B cell (primary cell): ENCODE measurements around the gene OSR1. TPM values are rescaled to one million over a fixed set of nuclear protein-coding genes. Genes with fewer than 3 reads are reported as not detected.

Experiments used
- ATAC-seq: fragments of 200-7000 bp; cut with Tn5 transposase; one replicate; pipeline ENCODE4 v1.10.0; 2021; ENCODE audit warnings: low read depth, mild to moderate bottlenecking, moderate number of reproducible peaks, moderate library complexity
- CTCF ChIA-PET: fragments of 350-600 bp; sonication (Branson Sonifier 250); formaldehyde crosslinking; loops from one replicate; lab custom pipeline; 2021; ENCODE audit warnings: antibody characterized with exemption, inconsistent platforms; lab: Charles Lee
- POLR2A ChIA-PET: fragments of 350-600 bp; sonication (Branson Sonifier 250); formaldehyde crosslinking; loops from one replicate; lab custom pipeline; 2021; ENCODE audit warnings: antibody characterized with exemption; lab: Charles Lee
- DNase-seq: peaks from one replicate; pipeline ENCODE4 v3.0.0; 2013
- H2AFZ ChIP-seq: 2 replicates; pipeline ENCODE4 v1.6.1; 2012; ENCODE audit warnings: mild to moderate bottlenecking, low read depth, low read length; ENCODE audit not compliant: insufficient read depth, poor library complexity, severe bottlenecking
- H3K27ac ChIP-seq, 2 donors: 1 replicate in 1 of 2; 2 replicates in 1 of 2; pipeline ENCODE4 v1.5.1; 2012 to 2013; ENCODE audit warnings: low read length in 2 of 2, mild to moderate bottlenecking in 2 of 2, moderate library complexity in 1 of 2
- H3K27me3 ChIP-seq, 4 experiments: fragments of 200-600 bp in 1 of 4; sonication (generic) in 1 of 4; replicated peaks in 1 of 4; 1 replicate in 2 of 4; 2 replicates in 2 of 4; pipeline versions ENCODE4 v1.6.1 to v1.7.0; 2013 to 2016; ENCODE audit warnings: low read length in 3 of 4, mild to moderate bottlenecking in 2 of 4, mixed read lengths in 1 of 4, moderate library complexity in 1 of 4; ENCODE audit not compliant: insufficient read depth in 4 of 4, control insufficient read depth in 3 of 4; ENCODE audit errors: control extremely low read depth in 1 of 4
- H3K36me3 ChIP-seq, 2 experiments: replicated peaks in 1 of 2; 1 replicate in 1 of 2; 2 replicates in 1 of 2; pipeline versions ENCODE4 v1.6.1 to v1.7.1; 2013; ENCODE audit warnings: low read length in 1 of 2; ENCODE audit not compliant: insufficient read depth in 2 of 2, control insufficient read depth in 1 of 2; ENCODE audit errors: control extremely low read depth in 1 of 2, extremely low read depth in 1 of 2
- H3K4me1 ChIP-seq, 2 donors: fragments of 200-600 bp in 1 of 2; sonication (generic) in 1 of 2; 1 replicate in 1 of 2; 2 replicates in 1 of 2; pipeline versions ENCODE4 v1.5.1 to v1.6.1; 2013 to 2017; ENCODE audit warnings: low read length in 2 of 2; ENCODE audit not compliant: control insufficient read depth in 2 of 2, insufficient read depth in 2 of 2
- H3K4me2 ChIP-seq: replicated peaks from 2 replicates; pipeline ENCODE3; 2012; ENCODE audit warnings: mild to moderate bottlenecking, low read depth, low read length; ENCODE audit not compliant: poor library complexity, severe bottlenecking
- H3K4me3 ChIP-seq, 5 experiments: fragments of 200-600 bp in 1 of 5; sonication (generic) in 1 of 5; 1 replicate in 3 of 5; 2 replicates in 2 of 5; pipeline versions ENCODE4 v1.5.1 to v1.7.0; 2011 to 2016; ENCODE audit warnings: low read length in 4 of 5, mild to moderate bottlenecking in 4 of 5, low read depth in 2 of 5, control low read depth in 1 of 5, moderate library complexity in 1 of 5; ENCODE audit not compliant: insufficient read depth in 1 of 5; ENCODE audit errors: control extremely low read depth in 1 of 5, extremely low read depth in 1 of 5
- H3K79me2 ChIP-seq: fragments of 200-600 bp; sonication (generic); one replicate; pipeline ENCODE4 v1.6.0; 2016; ENCODE audit warnings: low read length; ENCODE audit not compliant: control insufficient read depth, insufficient read depth
- H3K9ac ChIP-seq: fragments of 200-600 bp; sonication (generic); 2 replicates; pipeline ENCODE4 v1.6.1; 2017; ENCODE audit warnings: mild to moderate bottlenecking, low read length, moderate library complexity
- H3K9me3 ChIP-seq, 3 donors: one replicate each; pipeline versions ENCODE4 v1.6.1 to v1.7.1; 2013; ENCODE audit warnings: low read length in 2 of 3; ENCODE audit not compliant: control insufficient read depth in 2 of 3, insufficient read depth in 1 of 3; ENCODE audit errors: control extremely low read depth in 1 of 3
- H4K20me1 ChIP-seq: 2 replicates; pipeline ENCODE4 v1.6.0; 2012; ENCODE audit warnings: mild to moderate bottlenecking, low read length; ENCODE audit not compliant: insufficient read depth, control insufficient read depth, poor library complexity, severe bottlenecking
- H3K27ac Mint-ChIP-seq: one replicate; pipeline ENCODE4 v1.8.0; 2021; ENCODE audit warnings: mixed read lengths
- H3K27me3 Mint-ChIP-seq: one replicate; pipeline ENCODE4 v1.8.0; 2021; ENCODE audit warnings: mixed read lengths
- H3K4me1 Mint-ChIP-seq: one replicate; pipeline ENCODE4 v1.8.0; 2021; ENCODE audit warnings: mixed read lengths
- H3K4me3 Mint-ChIP-seq: one replicate; pipeline ENCODE4 v1.8.0; 2021; ENCODE audit warnings: mixed read lengths
- H3K9me3 Mint-ChIP-seq: one replicate; pipeline ENCODE4 v1.8.0; 2022; ENCODE audit warnings: mixed read lengths; ENCODE audit not compliant: insufficient read depth
- EZH2 ChIP-seq: IDR thresholded peaks from 2 replicates; pipeline ENCODE4 v1.6.1; 2012; ENCODE audit warnings: borderline replicate concordance, low read depth, mild to moderate bottlenecking, moderate library complexity, low read length; ENCODE audit not compliant: insufficient read depth, poor library complexity, severe bottlenecking
- WGBS: methylation state at CpG from one replicate; pipeline ENCODE4 v1.1.5; 2013; ENCODE audit warnings: missing lambda C conversion rate; ENCODE audit not compliant: insufficient coverage; 5-methylcytosine and 5-hydroxymethylcytosine counted together
- intact Hi-C: fragments of 100-400 bp; cut with micrococcal nuclease; formaldehyde crosslinking; loops from one replicate; pipeline ENCODE4 v1.10.0; 2022
- polyA plus RNA-seq: library from polyadenylated mRNA; depleted of rRNA; stranded (reverse); fragments of >200 nt; gene quantifications from 2 replicates; pipeline ENCODE4 v1.2.3, GENCODE V29; 2012
- total RNA-seq, 2 donors: library from RNA; stranded (reverse); fragments of 120-200 nt in 1 of 2; gene quantifications; 1 replicate in 1 of 2; 2 replicates in 1 of 2; pipeline versions ENCODE4 v1.2.3 to v1.2.4, GENCODE V29; 2013 to 2022
- TF ChIP-seq, protein P1 (sequence below): fragments of 200-600 bp; IDR thresholded peaks from one replicate; pipeline ENCODE4 v1.8.0; 2022; ENCODE audit warnings: antibody characterized with exemption, mild to moderate bottlenecking

The OSR1 gene
- total and polyA plus RNA-seq, 2 donors (not counting 1 experiment from before 2014, with no cell fraction given), result not detected

DNA sequence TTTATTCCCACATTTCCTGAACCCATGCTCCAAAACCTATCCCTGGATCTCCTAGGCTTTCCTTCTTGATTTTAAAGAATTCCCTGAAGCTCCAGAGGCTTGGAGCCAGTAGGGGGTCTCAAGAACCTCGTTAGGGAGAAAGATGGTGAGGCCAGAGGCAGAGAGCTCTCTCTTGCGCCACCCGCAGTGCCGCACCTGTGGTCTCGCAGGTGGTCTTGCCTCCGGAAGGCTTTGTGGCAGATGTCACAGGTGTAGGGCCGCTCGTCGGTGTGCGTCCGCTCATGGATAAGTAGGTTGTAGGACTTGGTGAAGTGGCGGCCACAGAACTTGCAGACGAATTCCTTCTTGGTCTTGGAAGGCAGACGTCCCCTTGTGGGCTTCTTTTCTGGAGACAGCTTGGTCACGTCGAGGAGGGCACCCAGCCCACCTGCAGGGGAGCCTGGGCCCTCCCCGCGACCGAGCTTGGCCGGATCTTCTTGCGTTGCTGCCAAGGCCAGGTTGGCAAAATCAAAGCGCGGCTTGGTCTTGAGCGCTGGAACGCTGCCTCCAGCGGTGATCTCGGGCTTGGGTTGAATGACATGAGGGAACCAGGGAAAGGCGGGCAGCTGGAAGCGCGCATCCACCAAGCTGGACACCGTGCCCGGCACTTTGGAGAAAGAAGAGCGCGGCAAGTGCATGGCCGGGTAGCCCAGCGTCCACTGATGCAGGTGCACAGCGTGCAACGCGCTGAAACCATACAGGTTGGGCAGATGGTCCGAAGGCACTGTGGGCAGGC, 5.3 kb downstream of the OSR1 start:
- DNase-seq (peak; percentile 22), ATAC-seq (no peak)
- Histone ChIP-seq H3K27me3 (peaks cover 0 to 99% (median 79%) of the 10 kb centered on the region in 4 experiments), H4K20me1 (no peaks in the 10 kb centered on the region), H3K4me2 (no peak overlapping the region), H2AFZ (no peak overlapping the region), H3K79me2 (no peaks in the 10 kb centered on the region), H3K4me1 (peaks cover 61 to 68% of the 10 kb centered on the region in 2 donors), H3K27ac (no peak overlapping the region), H3K36me3 (no peaks in the 10 kb centered on the region), H3K9ac (no peak overlapping the region), H3K4me3 (no peak overlapping the region), H3K9me3 (peaks cover 0 to 91% (median 5%) of the 10 kb centered on the region in 3 donors)
- no peak overlapping the region for H3K4me3 Mint-ChIP-seq
- H3K9me3 Mint-ChIP-seq, result no peaks in the 10 kb centered on the region
- POLR2A ChIA-PET, result no interaction called here
- 43% methylated on average over 40 of the region's 40 CpGs for WGBS
- CTCF ChIA-PET, result no interaction called here
- no peak overlapping the region for H3K27ac Mint-ChIP-seq
- intact Hi-C loops, result no loop called here
- no peak for TF ChIP-seq EZH2
- TF ChIP-seq, protein P1, sequence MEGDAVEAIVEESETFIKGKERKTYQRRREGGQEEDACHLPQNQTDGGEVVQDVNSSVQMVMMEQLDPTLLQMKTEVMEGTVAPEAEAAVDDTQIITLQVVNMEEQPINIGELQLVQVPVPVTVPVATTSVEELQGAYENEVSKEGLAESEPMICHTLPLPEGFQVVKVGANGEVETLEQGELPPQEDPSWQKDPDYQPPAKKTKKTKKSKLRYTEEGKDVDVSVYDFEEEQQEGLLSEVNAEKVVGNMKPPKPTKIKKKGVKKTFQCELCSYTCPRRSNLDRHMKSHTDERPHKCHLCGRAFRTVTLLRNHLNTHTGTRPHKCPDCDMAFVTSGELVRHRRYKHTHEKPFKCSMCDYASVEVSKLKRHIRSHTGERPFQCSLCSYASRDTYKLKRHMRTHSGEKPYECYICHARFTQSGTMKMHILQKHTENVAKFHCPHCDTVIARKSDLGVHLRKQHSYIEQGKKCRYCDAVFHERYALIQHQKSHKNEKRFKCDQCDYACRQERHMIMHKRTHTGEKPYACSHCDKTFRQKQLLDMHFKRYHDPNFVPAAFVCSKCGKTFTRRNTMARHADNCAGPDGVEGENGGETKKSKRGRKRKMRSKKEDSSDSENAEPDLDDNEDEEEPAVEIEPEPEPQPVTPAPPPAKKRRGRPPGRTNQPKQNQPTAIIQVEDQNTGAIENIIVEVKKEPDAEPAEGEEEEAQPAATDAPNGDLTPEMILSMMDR, result no peak
- H3K4me1 Mint-ChIP-seq, result peaks cover 38% of the 10 kb centered on the region
- peaks cover 77% of the 10 kb centered on the region for H3K27me3 Mint-ChIP-seq
